ENCODE measurements around the gene ASIC4. TPM values are rescaled to one million over a fixed set of nuclear protein-coding genes. Genes with fewer than 3 reads are reported as not detected.

ASIC4 gene

DNA sequence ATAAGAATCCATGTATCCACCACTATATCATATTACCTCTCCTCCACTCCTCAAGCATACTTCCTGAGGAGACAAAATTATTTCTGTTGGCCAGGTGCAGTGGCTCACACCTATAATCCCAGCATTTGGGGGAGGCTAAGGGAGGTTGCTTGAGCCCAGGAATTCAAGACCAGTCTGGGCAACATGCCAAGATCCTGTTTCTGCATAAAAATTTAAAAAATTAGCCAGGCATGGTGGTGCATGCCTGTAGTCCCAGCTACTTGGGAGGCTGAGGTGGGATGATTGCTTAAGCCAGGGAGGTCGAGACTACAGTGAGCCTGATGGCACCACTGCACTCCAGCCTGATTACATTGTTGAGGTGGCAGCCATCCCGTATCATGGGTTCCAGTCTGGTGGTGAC is 67.1 kb downstream of the ASIC4 start:
- Histone ChIP-seq H3K4ac (ENCODE audit: low read depth, low read length) (no peak overlapping the region), H3K4me3 (ENCODE audit: low read length) (no peak overlapping the region), H3K79me1 (ENCODE audit: low read length) (no peaks in the 10 kb centered on the region), H3K9ac (ENCODE audit: low read length) (no peak overlapping the region), H3K36me3 (ENCODE audit: control insufficient read depth, insufficient read depth, low read length) (no peaks in the 10 kb centered on the region), H2BK15ac (replicated peaks; ENCODE audit: low read depth) (no peak overlapping the region), H3K56ac (ENCODE audit: low read length) (no peak overlapping the region), H2BK120ac (ENCODE audit: low read depth, low read length) (no peak overlapping the region), H2AK5ac (ENCODE audit: low read length) (no peak overlapping the region), H3K23ac (ENCODE audit: low read length) (no peak overlapping the region), H3K79me2 (ENCODE audit: control insufficient read depth, insufficient read depth, low read length) (no peaks in the 10 kb centered on the region), H4K5ac (ENCODE audit: low read length) (no peak overlapping the region), H2BK5ac (ENCODE audit: low read length) (no peak overlapping the region), H3K27ac (ENCODE audit: low read depth, low read length) (no peak overlapping the region), H4K8ac (ENCODE audit: low read depth, low read length) (no peak overlapping the region), H3K4me2 (ENCODE audit: low read length) (no peak overlapping the region), H3K18ac (ENCODE audit: low read length) (no peak overlapping the region), H3K27me3 (ENCODE audit: insufficient read depth, low read length, poor library complexity) (no peaks in the 10 kb centered on the region), H3K4me1 (ENCODE audit: control insufficient read depth, low read depth, low read length) (no peaks in the 10 kb centered on the region)
- DNase-seq = no peak
- no CpG with 5 or more reads among the region's 2 CpGs for WGBS (ENCODE audit: extremely low coverage, insufficient coverage, low lambda C conversion rate)

Small RNA genes within 50 kb of the gene (small RNA-seq; reads per million reads assigned to genes)
- gene MIR3132 (ENCODE audit: insufficient read depth) = not detected
